Endothelial cell of umbilical vein (primary cell): Measurements from ENCODE around the gene IL3.

Source experiments
- CTCF ChIP-seq, 2 donors: IDR thresholded peaks; 1 replicate in 1 of 2; 2 replicates in 1 of 2; pipeline ENCODE4 v1.5.1; 2011; ENCODE audit warnings: low read length in 2 of 2, mild to moderate bottlenecking in 2 of 2, moderate library complexity in 2 of 2, control low read depth in 1 of 2, inconsistent platforms in 1 of 2, low read depth in 1 of 2; ENCODE audit not compliant: insufficient read depth in 1 of 2; ENCODE audit errors: extremely low read depth in 1 of 2
- EZH2 ChIP-seq: IDR thresholded peaks from 2 replicates; pipeline ENCODE4 v1.6.1; 2012; ENCODE audit warnings: borderline replicate concordance, low read depth, mild to moderate bottlenecking, moderate library complexity, low read length, inconsistent platforms; ENCODE audit not compliant: severe bottlenecking
- GATA2 ChIP-seq: IDR thresholded peaks from 2 replicates; pipeline ENCODE4 v1.7.0; 2011; ENCODE audit warnings: low read depth, mild to moderate bottlenecking, moderate library complexity, mixed read lengths, low read length; ENCODE audit not compliant: insufficient read length, insufficient read depth
- JUN ChIP-seq: IDR thresholded peaks from 2 replicates; pipeline ENCODE4 v1.6.1; 2011; ENCODE audit warnings: borderline replicate concordance, low read depth; ENCODE audit not compliant: insufficient read length, insufficient read depth
- MAX ChIP-seq: IDR thresholded peaks from 2 replicates; pipeline ENCODE4 v1.6.1; 2011; ENCODE audit not compliant: insufficient read depth, insufficient read length
- POLR2A ChIP-seq: IDR thresholded peaks from 2 replicates; pipeline ENCODE4 v1.6.1; 2012; ENCODE audit warnings: low read depth, mild to moderate bottlenecking, control low read depth, low read length
- POLR2AphosphoS5 ChIP-seq: IDR thresholded peaks from 2 replicates; pipeline ENCODE4 v1.6.1; 2012; ENCODE audit warnings: low read depth, mild to moderate bottlenecking, control low read depth, low read length, moderate library complexity; ENCODE audit not compliant: insufficient read depth

GRCh38 chr5:132049559-132049958, 10.9 kb upstream of the IL3 start:
- TF ChIP-seq POLR2A (no peak), MAX (no peak), CTCF (IDR thresholded peaks at IDR 0.05; ENCODE audit: extremely low read depth in 1 of 2, insufficient read depth in 1 of 2, low read depth in 1 of 2, low read length in 2 of 2) (no peak), POLR2AphosphoS5 (no peak), GATA2 (no peak), JUN (no peak), EZH2 (no peak)
